ENCODE results near the gene WRNIP1. TPM values are rescaled to one million over a fixed set of nuclear protein-coding genes. Genes with fewer than 3 reads are reported as not detected.

WRNIP1 gene
- total RNA-seq, 1 experiment from 2014 or later, result 36.3 TPM

- Mint-ChIP-seq H3K27me3 (ENCODE audit: low read depth) (no peaks in the 10 kb centered on the region), H3K9me3 (peaks cover 21% of the 10 kb centered on the region), H3K36me3 (no peaks in the 10 kb centered on the region), H3K27ac (peak overlapping the region; percentile 95), H3K4me3 (peak overlapping the region; percentile 88), H3K4me1 (peaks cover 28% of the 10 kb centered on the region)
- ChIA-PET POLR2A (no interaction called here), CTCF (interaction anchor here (0.9 to 2.3 kb wide), 7 partner anchors 14 to 188 kb away, joined by 3 to 15 read pairs (median 6); partner anchors contain the start of gene MYLK4)
- ATAC-seq, result no peak
- DNase-seq (ENCODE audit: low spot score), result no peak
- no peak for TF ChIP-seq AFF4 (CRISPR knock-in tag; IDR thresholded peaks at IDR 0.05; ENCODE audit: borderline replicate concordance)
- TF ChIP-seq ZNF138 (CRISPR knock-in tag; conservative IDR thresholded peaks at IDR 0.05), result no peak
- TF ChIP-seq NFYB (CRISPR knock-in tag; conservative IDR thresholded peaks at IDR 0.05; ENCODE audit: low read depth), result no peak
- TF ChIP-seq ATF2 (CRISPR knock-in tag; IDR thresholded peaks at IDR 0.05; ENCODE audit: borderline replicate concordance, low read depth), result no peak
- no peak for TF ChIP-seq CDX4 (CRISPR knock-in tag; IDR thresholded peaks at IDR 0.05; ENCODE audit: borderline replicate concordance)
- TF ChIP-seq RORB (CRISPR knock-in tag; IDR thresholded peaks at IDR 0.05), result no peak
- no peak for TF ChIP-seq MAX (CRISPR knock-in tag; IDR thresholded peaks at IDR 0.05)
- no peak for TF ChIP-seq PRRX2 (CRISPR knock-in tag; IDR thresholded peaks at IDR 0.05)
These were observed 1.2 kb upstream of the WRNIP1 start for GRCh38 chr6:2763876-2764540.

- peaks cover 32% of the 10 kb centered on the region for H3K4me1 Mint-ChIP-seq
These were observed 505 bp upstream of the WRNIP1 start for GRCh38 chr6:2764610-2765165.

More at GRCh38 chr6:2764610-2765165, 505 bp upstream of the WRNIP1 start:
- Mint-ChIP-seq H3K4me3 (peak overlapping the region; percentile 88), H3K27me3 (ENCODE audit: low read depth) (no peaks in the 10 kb centered on the region), H3K36me3 (no peaks in the 10 kb centered on the region), H3K9me3 (peaks cover 17% of the 10 kb centered on the region), H3K27ac (peak overlapping the region; percentile 95)
- TF ChIP-seq ZNF232 (CRISPR knock-in tag; IDR thresholded peaks at IDR 0.05), result no peak
- TF ChIP-seq ZNF512 (CRISPR knock-in tag; IDR thresholded peaks at IDR 0.05; ENCODE audit: borderline replicate concordance), result no peak
- TF ChIP-seq IRF2 (CRISPR knock-in tag; IDR thresholded peaks at IDR 0.05; ENCODE audit: borderline replicate concordance, low read depth), result no peak
- TF ChIP-seq TEAD4 (CRISPR knock-in tag; IDR thresholded peaks at IDR 0.05), result no peak
- TF ChIP-seq NFYB (CRISPR knock-in tag; conservative IDR thresholded peaks at IDR 0.05; ENCODE audit: low read depth), result 0 out of 2 replicates have a peak, but pooled peaks have one; percentile 10
- no peak for TF ChIP-seq ARID4B (CRISPR knock-in tag; IDR thresholded peaks at IDR 0.05; ENCODE audit: borderline replicate concordance)
- TF ChIP-seq ATF1 (CRISPR knock-in tag; IDR thresholded peaks at IDR 0.05), result no peak
- no peak for TF ChIP-seq JUN (CRISPR knock-in tag; IDR thresholded peaks at IDR 0.05)
- no peak for TF ChIP-seq GABPB1 (CRISPR knock-in tag; IDR thresholded peaks at IDR 0.05)
- ChIA-PET CTCF (interaction anchor here (0.5 to 2.3 kb wide), 15 partner anchors 12 to 1185 kb away, joined by 3 to 15 read pairs (median 4); partner anchors contain the start of genes MYLK4 and NQO2), POLR2A (interaction anchor here (1.0 to 1.4 kb wide), 2 partner anchors 77 to 224 kb away, joined by 3 to 4 read pairs; partner anchors contain the start of gene SERPINB1)
- DNase-seq (ENCODE audit: low spot score), result no peak
- ATAC-seq, result peak; percentile 80

Data from WTC11 (cell line).